HEK293 (cell line): ENCODE measurements around the gene HMOX1.
A peak's percentile ranks its signal among the peaks of the same experiment; 100 is the strongest.

Experiments used
- CTCF ChIA-PET: fragments of 350-600 bp; formaldehyde crosslinking; extraction: SDS; loops from one replicate; lab custom pipeline; 2021; ENCODE audit warnings: antibody characterized with exemption; lab: Yijun Ruan, JAX
- POLR2A ChIA-PET: fragments of 300-600 bp; formaldehyde crosslinking; extraction: SDS; loops from one replicate; lab custom pipeline; 2020; ENCODE audit warnings: antibody characterized with exemption, inconsistent platforms; lab: Yijun Ruan, JAX
- H3K27ac ChIP-seq: fragments of 200-500 bp; sonication (Bioruptor generic); 2 replicates; pipeline ENCODE4 v1.5.1; 2014; ENCODE audit warnings: low read depth, low read length, control low read depth, inconsistent platforms; ENCODE audit errors: extremely low read depth
- H3K36me3 ChIP-seq, 2 experiments: fragments of 200-500 bp in 1 of 2; sonication (Bioruptor generic) in 1 of 2; 1 replicate in 1 of 2; 2 replicates in 1 of 2; pipeline ENCODE4 v1.5.1; 2014 to 2017; ENCODE audit warnings: inconsistent platforms in 2 of 2, low read length in 2 of 2; ENCODE audit not compliant: control insufficient read depth in 2 of 2, insufficient read depth in 1 of 2
- H3K4me1 ChIP-seq: fragments of 200-500 bp; sonication (Bioruptor generic); 2 replicates; pipeline ENCODE4 v1.5.1; 2014; ENCODE audit warnings: mild to moderate bottlenecking, low read length, inconsistent platforms; ENCODE audit not compliant: control insufficient read depth, insufficient read depth
- H3K4me3 ChIP-seq: 2 replicates; pipeline ENCODE4 v1.5.1; 2011; ENCODE audit warnings: low read depth, mild to moderate bottlenecking, control low read depth, low read length, moderate library complexity
- H3K9me3 ChIP-seq: fragments of 200-500 bp; sonication (Bioruptor generic); 2 replicates; pipeline ENCODE4 v1.5.1; 2014; ENCODE audit warnings: low read depth, low read length, inconsistent platforms; ENCODE audit not compliant: control insufficient read depth, insufficient read depth
- EGR2 ChIP-seq: fragments of 450-650 bp; formaldehyde crosslinking; IDR thresholded peaks from 2 replicates; pipeline ENCODE4 v1.5.1; 2016; ENCODE audit warnings: low read depth, missing biosample characterization, missing genetic modification characterization
- ELK4 ChIP-seq: IDR thresholded peaks from 2 replicates; pipeline ENCODE4 v1.6.1; 2011; ENCODE audit warnings: mild to moderate bottlenecking, low read depth, low read length, borderline replicate concordance
- GLIS1 ChIP-seq: fragments of 450-650 bp; formaldehyde crosslinking; IDR thresholded peaks from 2 replicates; pipeline ENCODE4 v1.5.1; 2016; ENCODE audit warnings: missing biosample characterization, missing genetic modification characterization
- MZF1 ChIP-seq: fragments of 450-650 bp; formaldehyde crosslinking; IDR thresholded peaks from 2 replicates; pipeline ENCODE4 v1.5.1; 2017; ENCODE audit warnings: missing biosample characterization, missing genetic modification characterization, borderline replicate concordance
- PRDM1 ChIP-seq: fragments of 450-650 bp; formaldehyde crosslinking; IDR thresholded peaks from 2 replicates; pipeline ENCODE4; 2016; ENCODE audit warnings: missing biosample characterization, missing genetic modification characterization
- TCF7L2 ChIP-seq: IDR thresholded peaks from 2 replicates; pipeline ENCODE4 v1.6.1; 2011; ENCODE audit warnings: low read depth, mild to moderate bottlenecking, inconsistent platforms, low read length, moderate library complexity, borderline replicate concordance
- WT1 ChIP-seq: fragments of 450-650 bp; formaldehyde crosslinking; IDR thresholded peaks from 2 replicates; pipeline ENCODE4 v1.5.1; 2016; ENCODE audit warnings: missing biosample characterization, missing genetic modification characterization
- YY2 ChIP-seq: fragments of 450-650 bp; formaldehyde crosslinking; IDR thresholded peaks from 2 replicates; pipeline ENCODE4 v1.5.1; 2016; ENCODE audit warnings: missing biosample characterization, missing genetic modification characterization
- ZBTB17 ChIP-seq: fragments of 450-650 bp; formaldehyde crosslinking; IDR thresholded peaks from 2 replicates; pipeline ENCODE4 v1.5.1; 2016; ENCODE audit warnings: missing biosample characterization, missing genetic modification characterization
- ZBTB8A ChIP-seq: fragments of 450-650 bp; formaldehyde crosslinking; IDR thresholded peaks from 2 replicates; pipeline ENCODE4 v1.5.1; 2016; ENCODE audit warnings: missing biosample characterization, missing genetic modification characterization
- ZFHX2 ChIP-seq: fragments of 450-650 bp; formaldehyde crosslinking; conservative IDR thresholded peaks from 2 replicates; pipeline ENCODE4 v1.5.1; 2016; ENCODE audit warnings: missing biosample characterization, missing genetic modification characterization
- ZFP3 ChIP-seq: fragments of 450-650 bp; formaldehyde crosslinking; IDR thresholded peaks from 2 replicates; pipeline ENCODE4 v1.5.1; 2016; ENCODE audit warnings: low read depth, missing biosample characterization, missing genetic modification characterization
- ZIC2 ChIP-seq: fragments of 450-650 bp; formaldehyde crosslinking; IDR thresholded peaks from 2 replicates; pipeline ENCODE4 v1.5.1; 2016; ENCODE audit warnings: missing biosample characterization, missing genetic modification characterization
- ZNF133 ChIP-seq: fragments of 450-650 bp; formaldehyde crosslinking; IDR thresholded peaks from 2 replicates; pipeline ENCODE4 v1.5.1; 2016; ENCODE audit warnings: missing biosample characterization, missing genetic modification characterization
- ZNF184 ChIP-seq: fragments of 450-650 bp; IDR thresholded peaks from 2 replicates; pipeline ENCODE4 v1.5.1; 2018; ENCODE audit warnings: missing biosample characterization, mild to moderate bottlenecking, missing genetic modification characterization
- ZNF416 ChIP-seq: fragments of 450-650 bp; formaldehyde crosslinking; IDR thresholded peaks from 2 replicates; pipeline ENCODE4 v1.5.1; 2016; ENCODE audit warnings: missing biosample characterization, missing genetic modification characterization
- ZNF654 ChIP-seq: fragments of 450-650 bp; formaldehyde crosslinking; IDR thresholded peaks from 2 replicates; pipeline ENCODE4 v1.5.1; 2016; ENCODE audit warnings: low read depth, missing biosample characterization, missing genetic modification characterization
- TF ChIP-seq, protein P1 (sequence below): fragments of 450-650 bp; formaldehyde crosslinking; IDR thresholded peaks from 2 replicates; pipeline ENCODE4 v1.5.1; 2017; ENCODE audit warnings: missing biosample characterization, missing genetic modification characterization
- TF ChIP-seq, protein P2 (sequence below): fragments of 450-650 bp; formaldehyde crosslinking; IDR thresholded peaks from 2 replicates; pipeline ENCODE4 v1.5.1; 2016; ENCODE audit warnings: missing biosample characterization, missing genetic modification characterization
- TF ChIP-seq, protein P3 (sequence below): fragments of 450-650 bp; formaldehyde crosslinking; IDR thresholded peaks from 2 replicates; pipeline ENCODE4 v1.5.1; 2017; ENCODE audit warnings: missing biosample characterization, missing genetic modification characterization

The HMOX1 gene

GRCh38 chr22:35397095-35397904 is 16.4 kb downstream of the HMOX1 start:
- peaks cover 10% of the 10 kb centered on the region for H3K4me1 ChIP-seq
- H3K4me3 ChIP-seq: no peak overlapping the region
- POLR2A ChIA-PET: interaction anchor here (1.5 to 1.6 kb wide), 2 partner anchors 11 to 17 kb away, joined by 3 to 8 read pairs; partner anchors contain the start of gene HMOX1
- peaks cover 7 to 29% of the 10 kb centered on the region in 2 experiments; a peak in 2 of 3 replicates for H3K36me3 ChIP-seq
- no peaks in the 10 kb centered on the region for H3K9me3 ChIP-seq
- TF ChIP-seq, protein P1, sequence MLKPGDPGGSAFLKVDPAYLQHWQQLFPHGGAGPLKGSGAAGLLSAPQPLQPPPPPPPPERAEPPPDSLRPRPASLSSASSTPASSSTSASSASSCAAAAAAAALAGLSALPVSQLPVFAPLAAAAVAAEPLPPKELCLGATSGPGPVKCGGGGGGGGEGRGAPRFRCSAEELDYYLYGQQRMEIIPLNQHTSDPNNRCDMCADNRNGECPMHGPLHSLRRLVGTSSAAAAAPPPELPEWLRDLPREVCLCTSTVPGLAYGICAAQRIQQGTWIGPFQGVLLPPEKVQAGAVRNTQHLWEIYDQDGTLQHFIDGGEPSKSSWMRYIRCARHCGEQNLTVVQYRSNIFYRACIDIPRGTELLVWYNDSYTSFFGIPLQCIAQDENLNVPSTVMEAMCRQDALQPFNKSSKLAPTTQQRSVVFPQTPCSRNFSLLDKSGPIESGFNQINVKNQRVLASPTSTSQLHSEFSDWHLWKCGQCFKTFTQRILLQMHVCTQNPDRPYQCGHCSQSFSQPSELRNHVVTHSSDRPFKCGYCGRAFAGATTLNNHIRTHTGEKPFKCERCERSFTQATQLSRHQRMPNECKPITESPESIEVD (tag by site-specific recombination): peak; percentile 76
- TF ChIP-seq, protein P2, sequence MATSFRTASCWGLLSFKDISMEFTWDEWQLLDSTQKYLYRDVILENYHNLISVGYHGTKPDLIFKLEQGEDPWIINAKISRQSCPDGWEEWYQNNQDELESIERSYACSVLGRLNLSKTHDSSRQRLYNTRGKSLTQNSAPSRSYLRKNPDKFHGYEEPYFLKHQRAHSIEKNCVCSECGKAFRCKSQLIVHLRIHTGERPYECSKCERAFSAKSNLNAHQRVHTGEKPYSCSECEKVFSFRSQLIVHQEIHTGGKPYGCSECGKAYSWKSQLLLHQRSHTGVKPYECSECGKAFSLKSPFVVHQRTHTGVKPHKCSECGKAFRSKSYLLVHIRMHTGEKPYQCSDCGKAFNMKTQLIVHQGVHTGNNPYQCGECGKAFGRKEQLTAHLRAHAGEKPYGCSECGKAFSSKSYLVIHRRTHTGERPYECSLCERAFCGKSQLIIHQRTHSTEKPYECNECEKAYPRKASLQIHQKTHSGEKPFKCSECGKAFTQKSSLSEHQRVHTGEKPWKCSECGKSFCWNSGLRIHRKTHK (tag by site-specific recombination): no peak
- TF ChIP-seq ZBTB17 (tag by site-specific recombination): 0 out of 2 replicates have a peak, but pooled peaks have one; percentile 9
- 0 out of 2 replicates have a peak, but pooled peaks have one; percentile 31 for TF ChIP-seq ZFP3 (tag by site-specific recombination)
- TF ChIP-seq ZNF184 (tag by site-specific recombination): no peak
- TF ChIP-seq ZBTB8A (tag by site-specific recombination): no peak
- no peak for TF ChIP-seq ZNF133 (tag by site-specific recombination)
- peak; percentile 41; the same call in 1 of the 2 replicates for TF ChIP-seq ZIC2 (tag by site-specific recombination)
- no peak for TF ChIP-seq EGR2
- no peak for TF ChIP-seq WT1 (tag by site-specific recombination)
- peak; percentile 47; the same call in 1 of the 2 replicates for TF ChIP-seq TCF7L2
- TF ChIP-seq, protein P3, sequence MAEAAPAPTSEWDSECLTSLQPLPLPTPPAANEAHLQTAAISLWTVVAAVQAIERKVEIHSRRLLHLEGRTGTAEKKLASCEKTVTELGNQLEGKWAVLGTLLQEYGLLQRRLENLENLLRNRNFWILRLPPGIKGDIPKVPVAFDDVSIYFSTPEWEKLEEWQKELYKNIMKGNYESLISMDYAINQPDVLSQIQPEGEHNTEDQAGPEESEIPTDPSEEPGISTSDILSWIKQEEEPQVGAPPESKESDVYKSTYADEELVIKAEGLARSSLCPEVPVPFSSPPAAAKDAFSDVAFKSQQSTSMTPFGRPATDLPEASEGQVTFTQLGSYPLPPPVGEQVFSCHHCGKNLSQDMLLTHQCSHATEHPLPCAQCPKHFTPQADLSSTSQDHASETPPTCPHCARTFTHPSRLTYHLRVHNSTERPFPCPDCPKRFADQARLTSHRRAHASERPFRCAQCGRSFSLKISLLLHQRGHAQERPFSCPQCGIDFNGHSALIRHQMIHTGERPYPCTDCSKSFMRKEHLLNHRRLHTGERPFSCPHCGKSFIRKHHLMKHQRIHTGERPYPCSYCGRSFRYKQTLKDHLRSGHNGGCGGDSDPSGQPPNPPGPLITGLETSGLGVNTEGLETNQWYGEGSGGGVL (tag by site-specific recombination): no peak
- no peak for TF ChIP-seq MZF1
- TF ChIP-seq ELK4: no peak
- no peak for TF ChIP-seq PRDM1
- peak; percentile 21; the same call in 1 of the 2 replicates for TF ChIP-seq ZFHX2 (tag by site-specific recombination)
- TF ChIP-seq YY2 (tag by site-specific recombination): no peak
- no peak for TF ChIP-seq ZNF654 (tag by site-specific recombination)
- peak; percentile 91 for TF ChIP-seq GLIS1
- no peak for TF ChIP-seq ZNF416
- no peak overlapping the region; the same call in 1 of the 2 replicates for H3K27ac ChIP-seq
- CTCF ChIA-PET: interaction anchor here (1.0 kb wide), 1 partner anchor 186 kb away, joined by 3 read pairs; no protein-coding TSS in a partner anchor
